ENCODE data around the gene SAPCD2. TPM values are rescaled to one million over a fixed set of nuclear protein-coding genes. Genes with fewer than 3 reads are reported as not detected.

SAPCD2 gene
- total RNA-seq, 4 donors from 2014 or later, result 0.17 to 0.40 (median 0.26) TPM; not detected in 1

DNA sequence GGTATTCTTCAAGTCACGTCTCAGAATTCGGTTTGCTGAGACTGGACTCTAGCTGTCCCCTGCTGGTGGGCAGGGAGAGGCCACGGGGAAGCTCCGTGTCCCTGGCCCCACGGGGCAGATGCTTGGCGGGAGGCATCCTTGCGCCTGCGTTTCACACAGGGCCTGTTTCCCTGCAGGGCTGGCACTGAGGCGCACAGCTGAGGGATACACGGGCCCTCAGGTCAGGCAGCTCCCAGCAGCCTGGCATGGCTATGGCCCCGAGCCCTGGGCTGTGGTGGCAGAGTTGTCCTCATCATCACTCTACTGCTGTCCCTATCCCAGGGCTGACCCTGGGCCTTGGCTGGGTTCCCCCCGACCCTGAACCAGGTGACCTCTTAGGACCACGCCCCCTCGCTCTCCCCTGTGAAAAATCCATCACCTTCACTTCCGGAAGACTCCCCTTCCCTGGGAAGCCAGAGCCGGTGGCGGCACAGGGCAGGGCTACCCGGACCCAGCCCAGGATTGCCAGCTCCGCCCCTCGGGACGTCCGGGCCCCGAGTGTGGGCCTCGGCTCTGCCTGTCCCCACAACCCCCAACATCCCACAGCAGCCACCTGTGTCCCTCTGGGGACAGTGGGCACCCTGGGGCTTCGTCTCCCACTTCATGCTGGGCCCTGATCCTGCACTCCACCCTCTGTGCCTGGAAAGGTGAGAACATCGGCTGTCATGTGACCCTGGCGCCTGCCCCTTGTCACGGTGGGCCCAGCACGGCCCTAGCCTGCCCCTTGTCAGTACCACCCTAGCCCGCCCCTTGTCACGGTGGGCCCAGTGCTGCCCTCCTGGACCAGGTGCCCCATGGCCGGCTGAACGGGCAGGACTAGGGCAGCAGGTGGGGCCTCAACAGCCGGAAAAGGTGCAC lies 39.1 kb upstream of the SAPCD2 start:
- Histone ChIP-seq H3K4me3 (no peak overlapping the region), H3K27ac (replicated peaks in 1 of 4) (no peak overlapping the region), H3K4me1 (peaks cover 4 to 12% (median 8%) of the 10 kb centered on the region in 4 donors), H3K27me3 (no peaks in the 10 kb centered on the region), H3K9me3 (no peaks in the 10 kb centered on the region), H3K36me3 (peaks cover 24 to 90% (median 89%) of the 10 kb centered on the region in 4 donors)
- no peak for DNase-seq (ENCODE audit: extremely low spot score)
- TF ChIP-seq POLR2AphosphoS5 (IDR thresholded peaks at IDR 0.05) (no peak), POLR2A (IDR thresholded peaks at IDR 0.05; ENCODE audit: low read depth) (no peak), EP300 (IDR thresholded peaks at IDR 0.05) (no peak)
- TF ChIP-seq, protein P1, sequence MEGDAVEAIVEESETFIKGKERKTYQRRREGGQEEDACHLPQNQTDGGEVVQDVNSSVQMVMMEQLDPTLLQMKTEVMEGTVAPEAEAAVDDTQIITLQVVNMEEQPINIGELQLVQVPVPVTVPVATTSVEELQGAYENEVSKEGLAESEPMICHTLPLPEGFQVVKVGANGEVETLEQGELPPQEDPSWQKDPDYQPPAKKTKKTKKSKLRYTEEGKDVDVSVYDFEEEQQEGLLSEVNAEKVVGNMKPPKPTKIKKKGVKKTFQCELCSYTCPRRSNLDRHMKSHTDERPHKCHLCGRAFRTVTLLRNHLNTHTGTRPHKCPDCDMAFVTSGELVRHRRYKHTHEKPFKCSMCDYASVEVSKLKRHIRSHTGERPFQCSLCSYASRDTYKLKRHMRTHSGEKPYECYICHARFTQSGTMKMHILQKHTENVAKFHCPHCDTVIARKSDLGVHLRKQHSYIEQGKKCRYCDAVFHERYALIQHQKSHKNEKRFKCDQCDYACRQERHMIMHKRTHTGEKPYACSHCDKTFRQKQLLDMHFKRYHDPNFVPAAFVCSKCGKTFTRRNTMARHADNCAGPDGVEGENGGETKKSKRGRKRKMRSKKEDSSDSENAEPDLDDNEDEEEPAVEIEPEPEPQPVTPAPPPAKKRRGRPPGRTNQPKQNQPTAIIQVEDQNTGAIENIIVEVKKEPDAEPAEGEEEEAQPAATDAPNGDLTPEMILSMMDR (IDR thresholded peaks at IDR 0.05), result no peak
- intact Hi-C loops (cut with DNase I), result no loop called here
- WGBS, result 81% methylated on average over 16 of the region's 34 CpGs

DNA sequence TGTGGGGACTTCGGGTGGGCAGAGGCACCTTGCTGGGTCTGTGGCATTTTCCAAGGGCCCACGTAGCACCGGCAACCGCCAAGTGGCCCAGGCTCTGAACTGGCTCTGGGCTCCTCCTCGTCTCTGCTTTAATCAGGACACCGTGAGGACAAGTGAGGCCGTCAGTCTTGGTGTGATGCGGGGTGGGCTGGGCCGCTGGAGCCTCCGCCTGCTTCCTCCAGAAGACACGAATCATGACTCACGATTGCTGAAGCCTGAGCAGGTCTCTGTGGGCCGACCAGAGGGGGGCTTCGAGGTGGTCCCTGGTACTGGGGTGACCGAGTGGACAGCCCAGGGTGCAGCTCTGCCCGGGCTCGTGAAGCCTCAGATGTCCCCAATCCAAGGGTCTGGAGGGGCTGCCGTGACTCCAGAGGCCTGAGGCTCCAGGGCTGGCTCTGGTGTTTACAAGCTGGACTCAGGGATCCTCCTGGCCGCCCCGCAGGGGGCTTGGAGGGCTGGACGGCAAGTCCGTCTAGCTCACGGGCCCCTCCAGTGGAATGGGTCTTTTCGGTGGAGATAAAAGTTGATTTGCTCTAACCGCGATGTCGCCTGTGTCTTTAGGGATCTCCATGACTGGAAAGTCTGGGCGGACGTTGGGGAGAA lies 38.4 kb upstream of the SAPCD2 start:
- Histone ChIP-seq H3K4me1 (peaks cover 4 to 6% (median 6%) of the 10 kb centered on the region in 4 donors), H3K27me3 (no peaks in the 10 kb centered on the region), H3K36me3 (peaks cover 31 to 98% (median 97%) of the 10 kb centered on the region in 4 donors), H3K4me3 (no peak overlapping the region), H3K27ac (replicated peaks in 1 of 4) (no peak overlapping the region), H3K9me3 (no peaks in the 10 kb centered on the region)
- no peak for TF ChIP-seq EP300 (IDR thresholded peaks at IDR 0.05)
- TF ChIP-seq POLR2A (IDR thresholded peaks at IDR 0.05; ENCODE audit: low read depth), result no peak
- no peak for TF ChIP-seq POLR2AphosphoS5 (IDR thresholded peaks at IDR 0.05)
- TF ChIP-seq, protein P1 (IDR thresholded peaks at IDR 0.05), result no peak
- WGBS, result 88% methylated on average over 24 of the region's 29 CpGs
- intact Hi-C loops (cut with DNase I), result no loop called here
- DNase-seq (ENCODE audit: extremely low spot score), result no peak

DNA sequence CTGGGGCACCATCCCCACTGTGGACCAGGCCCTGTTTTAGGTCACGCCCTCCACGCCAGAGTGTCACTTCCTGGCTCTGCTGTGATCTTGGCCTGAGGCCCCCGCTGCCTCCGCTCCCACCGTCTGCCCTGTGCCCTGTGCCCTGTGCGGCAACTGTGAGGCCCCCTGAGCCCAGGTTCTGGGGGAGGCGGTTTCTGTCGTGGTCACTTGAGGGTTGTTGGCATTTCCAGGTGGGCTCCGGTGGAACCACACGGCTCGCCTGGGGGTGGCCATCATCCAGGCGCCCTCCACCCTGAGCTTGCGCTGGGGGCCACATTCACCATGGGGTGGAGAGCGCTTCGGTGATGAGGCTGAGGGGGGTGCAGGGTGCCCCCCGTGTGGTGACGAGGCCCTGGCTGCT lies 37.6 kb upstream of the SAPCD2 start:
- Histone ChIP-seq H3K27ac (replicated peaks in 1 of 4) (no peak overlapping the region), H3K27me3 (no peaks in the 10 kb centered on the region), H3K36me3 (peaks cover 39 to 100% (median 100%) of the 10 kb centered on the region in 4 donors), H3K4me1 (no peaks in the 10 kb centered on the region), H3K4me3 (no peak overlapping the region), H3K9me3 (no peaks in the 10 kb centered on the region)
- TF ChIP-seq EP300 (IDR thresholded peaks at IDR 0.05) (no peak), POLR2AphosphoS5 (IDR thresholded peaks at IDR 0.05) (no peak), POLR2A (IDR thresholded peaks at IDR 0.05; ENCODE audit: low read depth) (no peak)
- TF ChIP-seq, protein P1 (IDR thresholded peaks at IDR 0.05), result no peak
- 91% methylated on average over 6 of the region's 17 CpGs for WGBS
- intact Hi-C loops (cut with DNase I), result no loop called here
- DNase-seq (ENCODE audit: extremely low spot score), result no peak

DNA sequence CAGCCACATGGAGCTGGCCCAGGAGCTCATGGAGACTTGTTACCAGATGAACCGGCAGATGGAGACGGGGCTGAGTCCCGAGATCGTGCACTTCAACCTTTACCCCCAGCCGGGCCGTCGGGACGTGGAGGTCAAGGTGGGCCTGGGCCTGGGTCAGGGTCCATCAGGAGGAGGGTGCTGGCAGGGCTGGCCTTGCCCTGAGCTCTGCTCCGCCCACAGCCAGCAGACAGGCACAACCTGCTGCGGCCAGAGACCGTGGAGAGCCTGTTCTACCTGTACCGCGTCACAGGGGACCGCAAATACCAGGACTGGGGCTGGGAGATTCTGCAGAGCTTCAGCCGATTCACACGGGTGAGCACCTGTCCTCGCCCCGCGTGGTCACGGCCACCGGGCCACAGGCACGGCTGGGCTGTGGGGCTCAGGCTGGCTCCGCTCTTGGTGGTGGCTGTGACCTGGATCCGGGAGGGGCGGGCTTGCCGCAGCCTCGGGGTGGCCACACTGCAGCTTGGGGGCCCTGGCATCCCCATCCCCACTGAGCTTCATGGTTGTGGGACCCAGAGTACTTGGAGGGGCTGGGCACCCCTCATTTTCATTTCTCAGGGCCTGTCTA lies 37.1 kb upstream of the SAPCD2 start:
- Histone ChIP-seq H3K27me3 (no peaks in the 10 kb centered on the region), H3K36me3 (peaks cover 42 to 100% (median 100%) of the 10 kb centered on the region in 4 donors), H3K4me3 (no peak overlapping the region), H3K4me1 (no peaks in the 10 kb centered on the region), H3K9me3 (no peaks in the 10 kb centered on the region), H3K27ac (replicated peaks in 1 of 4) (no peak overlapping the region)
- no peak for DNase-seq (ENCODE audit: extremely low spot score)
- no peak for TF ChIP-seq EP300 (IDR thresholded peaks at IDR 0.05)
- no peak for TF ChIP-seq POLR2AphosphoS5 (IDR thresholded peaks at IDR 0.05)
- TF ChIP-seq, protein P1 (IDR thresholded peaks at IDR 0.05), result no peak
- no peak for TF ChIP-seq POLR2A (IDR thresholded peaks at IDR 0.05; ENCODE audit: low read depth)
- intact Hi-C loops (cut with DNase I), result no loop called here
- WGBS, result 93% methylated on average over 9 of the region's 27 CpGs
